IMR-90 (cell line): ENCODE results near the gene ZNF76. TPM values are rescaled to one million over a fixed set of nuclear protein-coding genes. Genes with fewer than 3 reads are reported as not detected.

Source experiments
- ATAC-seq: fragments of 200-7000 bp; cut with Tn5 transposase; 2 replicates; pipeline ENCODE4 v1.9.1; 2020; ENCODE audit warnings: low read depth, mild to moderate bottlenecking, moderate library complexity
- BruUV-seq: library from RNA; stranded (reverse); fragments of 400-500 nt; replicated peaks from 2 replicates; lab custom pipeline; 2021; lab: Mats Ljungman, UMichigan
- CTCF ChIA-PET: fragments of 300-600 bp; formaldehyde crosslinking; extraction: SDS; loops from one replicate; lab custom pipeline; 2021; ENCODE audit warnings: antibody characterized with exemption; lab: Yijun Ruan, JAX
- POLR2A ChIA-PET: fragments of 300-600 bp; sonication (Branson Sonifier 250); formaldehyde crosslinking; loops from one replicate; lab custom pipeline; 2022; ENCODE audit warnings: antibody characterized with exemption; ENCODE audit not compliant: unreplicated experiment; lab: Charles Lee
- DNase-seq: peaks from one replicate; pipeline ENCODE4 v3.0.0; 2013
- H2AFZ ChIP-seq: replicated peaks from 2 replicates; pipeline ENCODE3; 2013; ENCODE audit warnings: low read length, mild to moderate bottlenecking; ENCODE audit not compliant: poor library complexity
- H2AK5ac ChIP-seq: 2 replicates; pipeline ENCODE4 v1.6.1; 2013; ENCODE audit warnings: low read depth, low read length, inconsistent platforms
- H2AK9ac ChIP-seq: replicated peaks from 2 replicates; pipeline ENCODE3; 2013; ENCODE audit warnings: mild to moderate bottlenecking, low read depth, low read length, moderate library complexity; ENCODE audit not compliant: poor library complexity
- H2BK120ac ChIP-seq: 2 replicates; pipeline ENCODE4 v1.6.1; 2013; ENCODE audit warnings: low read depth, low read length, inconsistent platforms
- H2BK15ac ChIP-seq: 3 replicates; pipeline ENCODE4 v1.6.1; 2013; ENCODE audit warnings: low read depth, low read length, inconsistent platforms
- H2BK20ac ChIP-seq: 2 replicates; pipeline ENCODE4 v1.6.1; 2013; ENCODE audit warnings: low read depth, mild to moderate bottlenecking, inconsistent platforms, low read length, moderate library complexity
- H2BK5ac ChIP-seq: 2 replicates; pipeline ENCODE4 v1.6.1; 2013; ENCODE audit warnings: mild to moderate bottlenecking, low read depth, low read length, inconsistent platforms; ENCODE audit not compliant: poor library complexity, severe bottlenecking
- H3K14ac ChIP-seq: replicated peaks from 2 replicates; pipeline ENCODE4 v1.6.1; 2013; ENCODE audit warnings: low read depth, low read length, inconsistent platforms
- H3K18ac ChIP-seq: 2 replicates; pipeline ENCODE4 v1.6.1; 2013; ENCODE audit warnings: low read depth, low read length, control low read depth
- H3K23ac ChIP-seq: 2 replicates; pipeline ENCODE4 v1.6.1; 2013; ENCODE audit warnings: low read depth, low read length, inconsistent platforms
- H3K27ac ChIP-seq: 2 replicates; pipeline ENCODE4 v1.5.1; 2013; ENCODE audit warnings: mild to moderate bottlenecking, control low read depth, low read length; ENCODE audit not compliant: insufficient read depth
- H3K27me3 ChIP-seq: 2 replicates; pipeline ENCODE4 v1.6.1; 2013; ENCODE audit warnings: low read length; ENCODE audit not compliant: control insufficient read depth, insufficient read depth
- H3K36me3 ChIP-seq: 2 replicates; pipeline ENCODE4 v1.6.1; 2013; ENCODE audit warnings: low read length, mixed read lengths; ENCODE audit not compliant: control insufficient read depth, insufficient read depth
- H3K4ac ChIP-seq: 2 replicates; pipeline ENCODE4 v1.6.1; 2013; ENCODE audit warnings: low read depth, low read length, inconsistent platforms
- H3K4me1 ChIP-seq: 2 replicates; pipeline ENCODE4 v1.6.1; 2013; ENCODE audit warnings: low read length, mixed read lengths; ENCODE audit not compliant: control insufficient read depth, insufficient read depth
- H3K4me2 ChIP-seq: 2 replicates; pipeline ENCODE4 v1.6.1; 2013; ENCODE audit warnings: low read depth, mild to moderate bottlenecking, control low read depth, low read length, moderate library complexity
- H3K4me3 ChIP-seq: 2 replicates; pipeline ENCODE4 v1.5.1; 2013; ENCODE audit warnings: low read depth, mild to moderate bottlenecking, control low read depth, low read length, moderate library complexity; ENCODE audit not compliant: insufficient read depth
- H3K56ac ChIP-seq: 2 replicates; pipeline ENCODE4 v1.6.1; 2013; ENCODE audit warnings: low read length, inconsistent platforms; ENCODE audit not compliant: insufficient read depth; ENCODE audit errors: extremely low read depth
- H3K79me1 ChIP-seq, 2 experiments: 2 replicates each; pipeline ENCODE4 v1.6.1; 2013; ENCODE audit warnings: low read length in 2 of 2, inconsistent platforms in 1 of 2, low read depth in 1 of 2
- H3K9ac ChIP-seq: 2 replicates; pipeline ENCODE4 v1.6.1; 2013; ENCODE audit warnings: low read depth, low read length, control low read depth
- H3K9me1 ChIP-seq: 2 replicates; pipeline ENCODE4 v1.6.1; 2013; ENCODE audit warnings: low read length, inconsistent platforms; ENCODE audit not compliant: insufficient read depth
- H3K9me3 ChIP-seq: 2 replicates; pipeline ENCODE4 v1.6.1; 2013; ENCODE audit warnings: low read length; ENCODE audit not compliant: control insufficient read depth, insufficient read depth
- H4K20me1 ChIP-seq: 2 replicates; pipeline ENCODE4 v1.6.1; 2013; ENCODE audit warnings: low read length, inconsistent platforms; ENCODE audit not compliant: insufficient read depth
- H4K5ac ChIP-seq: 2 replicates; pipeline ENCODE4 v1.6.1; 2013; ENCODE audit warnings: mild to moderate bottlenecking, low read depth, low read length, control low read depth
- H4K8ac ChIP-seq, 2 experiments: 2 replicates each; pipeline ENCODE4 v1.6.1; 2013; ENCODE audit warnings: low read depth in 2 of 2, low read length in 2 of 2, control low read depth in 1 of 2, inconsistent platforms in 1 of 2
- H4K91ac ChIP-seq: 2 replicates; pipeline ENCODE4 v1.6.1; 2013; ENCODE audit warnings: low read depth, low read length, inconsistent platforms; ENCODE audit not compliant: insufficient read depth
- BHLHE40 ChIP-seq: fragments of 150-350 bp; IDR thresholded peaks from 2 replicates; pipeline ENCODE4 v1.6.1; 2016; ENCODE audit warnings: mild to moderate bottlenecking, low read depth, low read length
- CEBPB ChIP-seq: IDR thresholded peaks from 2 replicates; pipeline ENCODE4 v1.6.1; 2012; ENCODE audit warnings: low read depth, low read length, improper control_type of control experiment
- CHD1 ChIP-seq: IDR thresholded peaks from 2 replicates; pipeline ENCODE4 v1.6.1; 2012; ENCODE audit warnings: low read depth, low read length, improper control_type of control experiment
- FOS ChIP-seq: fragments of 150-350 bp; IDR thresholded peaks from 2 replicates; pipeline ENCODE4 v1.6.1; 2016; ENCODE audit warnings: low read depth, low read length
- MAFK ChIP-seq: IDR thresholded peaks from 2 replicates; pipeline ENCODE4 v1.6.1; 2012; ENCODE audit warnings: low read depth, low read length, improper control_type of control experiment
- MAZ ChIP-seq: IDR thresholded peaks from 2 replicates; pipeline ENCODE4 v1.6.1; 2012; ENCODE audit warnings: low read depth, mild to moderate bottlenecking, low read length, improper control_type of control experiment, moderate library complexity, borderline replicate concordance
- MXI1 ChIP-seq: IDR thresholded peaks from 2 replicates; pipeline ENCODE4 v1.6.1; 2012; ENCODE audit warnings: low read depth, mild to moderate bottlenecking, low read length, moderate library complexity, borderline replicate concordance
- NFE2L2 ChIP-seq: fragments of 150-350 bp; IDR thresholded peaks from 2 replicates; pipeline ENCODE4 v1.6.1; 2016; ENCODE audit warnings: low read depth, mild to moderate bottlenecking, low read length
- POLR2A ChIP-seq: IDR thresholded peaks from 2 replicates; pipeline ENCODE4 v1.6.1; 2012; ENCODE audit warnings: mild to moderate bottlenecking, low read depth, low read length
- RAD21 ChIP-seq: IDR thresholded peaks from 2 replicates; pipeline ENCODE4 v1.6.1; 2012; ENCODE audit warnings: low read length, improper control_type of control experiment
- RCOR1 ChIP-seq: IDR thresholded peaks from 2 replicates; pipeline ENCODE4 v1.6.1; 2012; ENCODE audit warnings: mild to moderate bottlenecking, low read length, improper control_type of control experiment; ENCODE audit not compliant: insufficient replicate concordance
- RFX5 ChIP-seq: IDR thresholded peaks from 2 replicates; pipeline ENCODE4 v1.8.0; 2012; ENCODE audit warnings: low read depth, mild to moderate bottlenecking, low read length, moderate library complexity
- SMC3 ChIP-seq: fragments of 150-350 bp; IDR thresholded peaks from 2 replicates; pipeline ENCODE4 v1.6.1; 2016; ENCODE audit warnings: low read depth, mild to moderate bottlenecking, antibody characterized with exemption, low read length, moderate library complexity
- WGBS, 2 experiments: methylation state at CpG; one replicate each; pipeline versions ENCODE4 v1.1.5 to v1.1.7; 2013; ENCODE audit warnings: missing lambda C conversion rate in 2 of 2; ENCODE audit not compliant: insufficient read length in 1 of 2; ENCODE audit errors: extremely low coverage in 2 of 2; 5-methylcytosine and 5-hydroxymethylcytosine counted together
- dilution Hi-C: fragments of 300-500 bp; cut with HindIII; formaldehyde crosslinking; loops from one replicate; pipeline ENCODE4 v1.14.3; 2018; ENCODE audit warnings: low sequenced_read_pairs; ENCODE audit not compliant: unreplicated experiment
- in situ Hi-C: fragments of 300-500 bp; cut with MboI; formaldehyde crosslinking; loops from 3 replicates; pipeline ENCODE4 v1.14.3; 2019; ENCODE audit warnings: low sequenced_read_pairs, inconsistent platforms, mixed read lengths
- intact Hi-C: fragments of 100-400 bp; cut with micrococcal nuclease; formaldehyde crosslinking; loops from 2 replicates; pipeline ENCODE4 v1.10.0; 2022
- polyA plus RNA-seq, 3 experiments: library from polyadenylated mRNA; depleted of rRNA; stranded (reverse); fragments of >200 nt; gene quantifications; 2 replicates each; pipeline ENCODE4 v1.2.3, GENCODE V29; 2012; ENCODE audit warnings: low replicate concordance in 1 of 3
- total RNA-seq: library from RNA; depleted of rRNA; stranded (reverse); fragments of >200 nt; gene quantifications from 2 replicates; pipeline ENCODE4 v1.2.3, GENCODE V29; 2012
- TF ChIP-seq, protein P1 (sequence below): conservative IDR thresholded peaks from 2 replicates; pipeline ENCODE4 v1.5.1; 2012; ENCODE audit warnings: mild to moderate bottlenecking, low read depth, low read length, improper control_type of control experiment
- TF ChIP-seq, protein P2 (sequence below): fragments of 150-350 bp; IDR thresholded peaks from 2 replicates; pipeline ENCODE4 v1.6.1; 2017; ENCODE audit warnings: mild to moderate bottlenecking, antibody characterized with exemption, low read length, low read depth
- TF ChIP-seq, protein P3 (sequence below): fragments of 150-350 bp; IDR thresholded peaks from 2 replicates; pipeline ENCODE4 v1.6.1; 2016; ENCODE audit warnings: low read depth, mild to moderate bottlenecking, low read length, moderate library complexity, borderline replicate concordance

The ZNF76 gene
- total and polyA plus RNA-seq, 2 of the 4 experiments (the other 2 are of a cell fraction), result 19.9 to 21.1 TPM

DNA sequence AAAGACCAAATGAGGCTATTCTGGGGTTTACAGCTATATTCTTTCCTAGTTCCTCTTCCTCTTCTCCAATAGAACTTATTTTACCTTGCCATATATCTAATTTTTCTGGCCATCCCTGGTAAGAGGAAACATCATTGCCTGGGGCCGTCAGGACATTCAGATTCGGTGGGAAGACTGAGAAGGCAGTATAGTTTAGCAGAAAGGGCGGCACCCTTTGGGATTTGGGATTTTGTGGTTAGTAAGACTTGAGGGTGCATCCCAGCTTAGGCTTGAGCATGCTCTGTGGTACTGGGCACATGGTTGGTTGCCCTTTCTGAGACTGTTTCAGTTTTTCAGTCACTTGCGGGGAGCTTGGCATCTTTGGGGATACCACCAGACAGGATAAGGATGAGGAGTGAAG, 24.6 kb upstream of the ZNF76 start:
- H2AFZ ChIP-seq, result no peak overlapping the region
- peaks cover 7 to 11% of the 10 kb centered on the region in 2 experiments; a peak in 3 of 4 replicates for H3K79me1 ChIP-seq
- no TSS peak for BruUV-seq
- no peak overlapping the region for H3K14ac ChIP-seq
- H2AK5ac ChIP-seq, result no peak overlapping the region
- DNase-seq, result no peak
- ATAC-seq, result no peak
- peaks cover 12% of the 10 kb centered on the region for H3K4me1 ChIP-seq
- no peak overlapping the region for H3K27ac ChIP-seq
- peaks cover 6% of the 10 kb centered on the region for H3K9me1 ChIP-seq
- H2BK5ac ChIP-seq, result no peak overlapping the region
- no peak overlapping the region for H3K4me3 ChIP-seq
- CTCF ChIA-PET, result no interaction called here
- dilution Hi-C loops, result no loop called here
- POLR2A ChIA-PET, result no interaction called here
- H3K4ac ChIP-seq, result no peak overlapping the region
- no peak overlapping the region for H2BK120ac ChIP-seq
- intact Hi-C loops, result no loop called here
- H3K27me3 ChIP-seq, result no peaks in the 10 kb centered on the region
- H3K36me3 ChIP-seq, result peaks cover 25% of the 10 kb centered on the region; the same call in 1 of the 2 replicates
- H4K20me1 ChIP-seq, result no peaks in the 10 kb centered on the region
- H3K18ac ChIP-seq, result no peak overlapping the region
- peaks cover 6% of the 10 kb centered on the region for H3K9me3 ChIP-seq
- H3K23ac ChIP-seq, result no peak overlapping the region
- no peak overlapping the region for H4K5ac ChIP-seq
- H4K8ac ChIP-seq, result no peak overlapping the region
- no peak overlapping the region for H4K91ac ChIP-seq
- no peak overlapping the region for H3K9ac ChIP-seq
- H2AK9ac ChIP-seq, result no peak overlapping the region
- H3K56ac ChIP-seq, result no peak overlapping the region
- 40% methylated on average over 1 of the region's 4 CpGs; no CpG with 5 or more reads in 1 of the 2 experiments for WGBS, 2 experiments
- no peak overlapping the region for H2BK15ac ChIP-seq
- in situ Hi-C loops, result no loop called here
- H2BK20ac ChIP-seq, result no peak overlapping the region
- H3K4me2 ChIP-seq, result no peak overlapping the region
- TF ChIP-seq, protein P1, sequence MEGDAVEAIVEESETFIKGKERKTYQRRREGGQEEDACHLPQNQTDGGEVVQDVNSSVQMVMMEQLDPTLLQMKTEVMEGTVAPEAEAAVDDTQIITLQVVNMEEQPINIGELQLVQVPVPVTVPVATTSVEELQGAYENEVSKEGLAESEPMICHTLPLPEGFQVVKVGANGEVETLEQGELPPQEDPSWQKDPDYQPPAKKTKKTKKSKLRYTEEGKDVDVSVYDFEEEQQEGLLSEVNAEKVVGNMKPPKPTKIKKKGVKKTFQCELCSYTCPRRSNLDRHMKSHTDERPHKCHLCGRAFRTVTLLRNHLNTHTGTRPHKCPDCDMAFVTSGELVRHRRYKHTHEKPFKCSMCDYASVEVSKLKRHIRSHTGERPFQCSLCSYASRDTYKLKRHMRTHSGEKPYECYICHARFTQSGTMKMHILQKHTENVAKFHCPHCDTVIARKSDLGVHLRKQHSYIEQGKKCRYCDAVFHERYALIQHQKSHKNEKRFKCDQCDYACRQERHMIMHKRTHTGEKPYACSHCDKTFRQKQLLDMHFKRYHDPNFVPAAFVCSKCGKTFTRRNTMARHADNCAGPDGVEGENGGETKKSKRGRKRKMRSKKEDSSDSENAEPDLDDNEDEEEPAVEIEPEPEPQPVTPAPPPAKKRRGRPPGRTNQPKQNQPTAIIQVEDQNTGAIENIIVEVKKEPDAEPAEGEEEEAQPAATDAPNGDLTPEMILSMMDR, result no peak
- TF ChIP-seq RCOR1 (no peak), MAFK (no peak), RFX5 (no peak), BHLHE40 (no peak), CHD1 (no peak), NFE2L2 (no peak), SMC3 (no peak), CEBPB (no peak), MAZ (no peak), RAD21 (no peak), FOS (no peak), MXI1 (no peak), POLR2A (no peak)
- TF ChIP-seq, protein P2, sequence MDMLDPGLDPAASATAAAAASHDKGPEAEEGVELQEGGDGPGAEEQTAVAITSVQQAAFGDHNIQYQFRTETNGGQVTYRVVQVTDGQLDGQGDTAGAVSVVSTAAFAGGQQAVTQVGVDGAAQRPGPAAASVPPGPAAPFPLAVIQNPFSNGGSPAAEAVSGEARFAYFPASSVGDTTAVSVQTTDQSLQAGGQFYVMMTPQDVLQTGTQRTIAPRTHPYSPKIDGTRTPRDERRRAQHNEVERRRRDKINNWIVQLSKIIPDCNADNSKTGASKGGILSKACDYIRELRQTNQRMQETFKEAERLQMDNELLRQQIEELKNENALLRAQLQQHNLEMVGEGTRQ, result no peak
- TF ChIP-seq, protein P3, sequence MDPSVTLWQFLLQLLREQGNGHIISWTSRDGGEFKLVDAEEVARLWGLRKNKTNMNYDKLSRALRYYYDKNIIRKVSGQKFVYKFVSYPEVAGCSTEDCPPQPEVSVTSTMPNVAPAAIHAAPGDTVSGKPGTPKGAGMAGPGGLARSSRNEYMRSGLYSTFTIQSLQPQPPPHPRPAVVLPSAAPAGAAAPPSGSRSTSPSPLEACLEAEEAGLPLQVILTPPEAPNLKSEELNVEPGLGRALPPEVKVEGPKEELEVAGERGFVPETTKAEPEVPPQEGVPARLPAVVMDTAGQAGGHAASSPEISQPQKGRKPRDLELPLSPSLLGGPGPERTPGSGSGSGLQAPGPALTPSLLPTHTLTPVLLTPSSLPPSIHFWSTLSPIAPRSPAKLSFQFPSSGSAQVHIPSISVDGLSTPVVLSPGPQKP, result no peak
